HUDEP-2 (cell line): ENCODE measurements around the gene RRAD.
A peak's percentile ranks its signal among the peaks of the same experiment; 100 is the strongest.
"Not testable (repeated sequence)": the region's sequence is repeated elsewhere in the genome, so short reads cannot be mapped to it uniquely, and the experiment has no call there.

ENCODE experiments used
- DNase-seq, 76 experiments: peaks; one replicate each; lab custom pipeline; 2025; ENCODE audit not compliant: unreplicated experiment in 76 of 76; lab: John Stamatoyannopoulos, UW

The RRAD gene

GRCh38 chr16:66935314-66936011 is 10.1 kb upstream of the RRAD start, which contains the start of gene CES2:
TSS of gene CES2 (plus strand) at chr16:66935516. CDS start at chr16:66935636, 120 bp downstream.
- DNase-seq: peak in 2 of 76 experiments; percentile 17

DNA sequence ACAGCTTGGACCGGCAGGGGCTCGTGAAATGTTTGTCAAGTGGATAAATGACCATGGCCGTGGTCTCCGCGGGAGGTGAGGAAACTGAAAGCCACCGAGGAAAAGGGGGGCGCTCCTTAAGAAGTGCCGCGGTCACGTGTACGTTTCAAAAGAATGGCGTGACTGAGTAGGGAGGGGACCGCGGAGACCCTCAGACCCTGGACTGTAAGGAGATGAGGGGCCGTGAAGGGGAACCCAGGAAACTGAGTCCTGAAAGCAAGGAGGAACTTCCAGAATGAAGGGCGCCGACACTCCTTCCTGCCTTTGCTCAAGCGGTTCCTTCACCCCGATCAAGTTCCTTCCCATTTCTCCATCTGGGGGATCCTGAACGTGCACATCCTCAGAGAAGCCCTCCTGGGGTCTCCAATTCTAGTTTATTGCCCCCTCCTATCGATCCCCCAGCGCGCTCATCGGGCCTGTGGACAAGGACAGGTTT is 9.5 kb upstream of the RRAD start:
- not testable (repeated sequence) for DNase-seq

GRCh38 chr16:66934138-66934838 is 9.0 kb upstream of the RRAD start, which contains the start of gene CIAO2B:
TSS of gene CIAO2B (minus strand) at chr16:66934402. CDS start at chr16:66934364, 38 bp downstream.
- DNase-seq: peak in 71 of 76 experiments; percentile 25 to 85 (median 68)

DNA sequence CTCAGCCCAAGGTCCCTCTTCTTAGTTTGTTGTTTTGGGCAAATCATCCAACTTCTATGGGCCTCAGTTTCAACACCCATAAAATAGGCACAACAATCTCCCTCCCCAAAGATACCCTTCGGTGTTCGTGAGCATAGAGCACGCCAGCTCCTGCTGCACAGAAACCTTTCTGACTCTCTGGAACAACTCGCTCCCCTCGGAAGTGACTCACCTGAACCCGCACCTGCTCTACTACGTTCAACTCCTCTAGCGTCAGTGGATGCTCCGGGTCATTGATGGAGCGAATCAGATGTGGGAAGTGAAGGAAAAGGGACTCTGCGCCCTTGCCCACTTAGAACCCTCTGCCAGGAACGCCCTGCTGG is 8.4 kb upstream of the RRAD start:
- no peak for DNase-seq

DNA sequence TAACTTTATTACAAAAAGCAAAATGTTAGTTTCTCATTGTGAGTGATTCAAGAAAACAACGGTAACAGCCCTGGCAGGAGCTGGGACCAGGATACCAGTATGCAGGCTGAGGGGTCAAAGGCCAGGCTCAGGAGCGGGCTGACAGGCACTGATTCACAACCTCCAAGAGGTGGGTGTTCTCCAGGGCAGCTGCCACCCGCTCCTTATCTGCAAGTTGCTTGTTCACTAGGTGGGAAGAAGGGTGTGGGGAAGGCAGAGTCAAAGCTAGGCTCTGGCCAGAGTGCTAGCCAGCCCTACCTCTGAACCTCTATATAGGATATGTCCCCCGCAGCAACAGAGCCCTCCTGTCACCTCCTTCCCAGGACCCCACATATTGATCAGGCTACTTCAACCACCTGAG is 6.7 kb upstream of the RRAD start:
- peak in 8 of 76 experiments; percentile 6 to 33 (median 18) for DNase-seq

- no peak for DNase-seq
These were observed 6.3 kb upstream of the RRAD start for GRCh38 chr16:66931665-66932064.

- peak in 43 of 76 experiments; percentile 10 to 58 (median 30) for DNase-seq
These were observed 4.9 kb upstream of the RRAD start for GRCh38 chr16:66930189-66930588.

DNA sequence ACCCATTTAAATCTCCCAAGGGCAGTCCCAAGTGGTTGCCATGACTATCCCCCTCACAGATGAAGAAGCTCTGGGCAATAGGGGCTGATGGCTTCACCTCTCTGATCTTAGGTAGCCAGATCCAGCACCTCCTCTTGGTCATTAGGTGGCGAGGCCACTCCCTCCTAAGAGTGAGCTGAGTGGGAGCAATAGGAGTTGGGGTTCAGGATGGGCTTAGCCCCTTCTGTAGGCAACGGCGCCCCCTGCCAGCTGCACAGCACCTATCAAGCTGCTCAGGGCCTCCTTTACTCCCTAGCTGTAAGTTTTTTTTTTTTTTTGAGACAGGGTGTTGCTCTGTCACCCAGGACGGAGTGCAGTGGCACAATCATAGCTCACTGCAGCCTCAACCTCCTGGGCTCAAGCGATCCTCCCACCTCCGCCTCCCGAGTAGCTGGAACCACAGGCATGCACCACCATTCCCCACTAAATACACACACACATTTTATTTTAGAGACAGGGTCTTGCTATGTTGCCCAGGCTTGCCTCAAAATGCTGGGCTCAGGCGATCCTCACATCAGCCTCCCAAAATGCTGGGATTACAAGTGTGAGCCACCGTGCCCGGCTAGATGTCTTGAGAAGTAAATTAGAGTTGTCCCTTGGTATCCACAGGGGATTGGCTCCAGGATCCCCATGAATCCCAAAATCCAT is 3.5 kb upstream of the RRAD start:
- peak in 38 of 76 experiments; percentile 11 to 61 (median 32) for DNase-seq

GRCh38 chr16:66927918-66928649 is 2.7 kb upstream of the RRAD start:
- peak in 72 of 76 experiments; percentile 18 to 82 (median 63) for DNase-seq

- DNase-seq: peak in 4 of 76 experiments; percentile 18 to 38 (median 30)
These were observed 1.7 kb upstream of the RRAD start for GRCh38 chr16:66926961-66927436.

- DNase-seq: no peak
These were observed 1.0 kb upstream of the RRAD start for GRCh38 chr16:66926171-66926947.

DNA sequence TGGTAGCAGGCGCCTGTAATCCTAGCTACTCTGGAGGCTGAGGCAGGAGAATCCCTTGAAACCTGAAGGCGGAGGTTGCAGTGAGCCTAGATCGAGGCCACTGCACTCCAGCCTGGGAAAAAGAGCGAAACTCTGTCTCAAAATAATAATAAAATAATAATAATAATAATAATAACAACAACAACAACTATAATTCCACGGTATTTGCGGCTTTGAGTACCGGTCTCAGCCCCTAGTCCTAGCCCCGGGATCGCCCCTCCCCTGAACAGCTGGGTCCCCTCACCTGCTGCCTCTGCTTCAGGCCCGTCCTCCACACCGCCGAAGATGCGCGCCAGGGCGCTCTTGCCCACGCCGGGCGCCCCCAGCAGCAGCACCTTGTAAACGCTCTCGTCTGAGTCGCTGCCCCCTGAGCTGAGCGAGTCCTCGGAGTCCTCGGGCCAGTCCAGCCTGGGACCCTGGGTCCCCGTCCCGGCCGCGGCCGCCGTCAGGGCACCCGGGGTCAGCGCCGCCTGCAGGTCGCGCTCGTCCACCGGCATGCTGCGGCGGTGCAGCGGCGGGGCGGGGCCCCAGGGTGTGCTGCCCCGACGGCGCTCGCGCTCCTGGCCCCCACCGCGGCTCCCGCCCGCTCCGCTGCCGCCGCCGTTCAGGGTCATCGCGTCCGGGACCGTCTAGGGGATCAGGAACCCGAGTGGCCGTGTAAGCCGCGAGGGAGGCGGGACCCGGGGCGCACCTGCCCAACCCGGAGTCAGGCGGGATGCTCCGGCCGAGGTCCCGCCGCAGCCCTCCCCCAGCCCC is 611 bp downstream of the RRAD start:
- DNase-seq: peak in 20 of 76 experiments; percentile 4 to 40 (median 24)

- DNase-seq: no peak
These were observed 1.5 kb downstream of the RRAD start for GRCh38 chr16:66923866-66924265.

DNA sequence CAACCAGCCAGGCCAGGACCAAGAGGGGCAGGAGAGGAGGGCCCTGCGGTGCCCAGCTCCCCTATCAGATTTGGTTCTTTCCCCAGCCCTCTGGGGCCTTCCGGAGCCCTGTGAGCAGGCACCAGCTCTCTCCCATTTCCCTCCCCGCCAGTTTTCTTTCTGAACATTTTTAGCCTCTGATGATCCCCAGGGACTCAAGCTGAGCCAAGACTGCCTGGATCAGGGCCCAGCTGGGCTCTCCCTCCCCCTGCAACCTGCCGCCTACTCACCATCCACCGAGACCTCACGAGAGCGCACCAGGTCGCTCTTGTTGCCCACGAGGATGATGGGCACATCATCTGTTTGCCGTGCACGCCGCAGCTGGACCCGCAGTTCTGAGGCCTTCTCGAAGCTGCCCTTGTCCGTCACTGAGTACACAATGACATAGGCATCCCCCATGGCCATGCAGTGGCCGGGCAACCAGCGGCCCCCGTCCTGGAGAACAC is 2.0 kb downstream of the RRAD start:
- DNase-seq: no peak

DNA sequence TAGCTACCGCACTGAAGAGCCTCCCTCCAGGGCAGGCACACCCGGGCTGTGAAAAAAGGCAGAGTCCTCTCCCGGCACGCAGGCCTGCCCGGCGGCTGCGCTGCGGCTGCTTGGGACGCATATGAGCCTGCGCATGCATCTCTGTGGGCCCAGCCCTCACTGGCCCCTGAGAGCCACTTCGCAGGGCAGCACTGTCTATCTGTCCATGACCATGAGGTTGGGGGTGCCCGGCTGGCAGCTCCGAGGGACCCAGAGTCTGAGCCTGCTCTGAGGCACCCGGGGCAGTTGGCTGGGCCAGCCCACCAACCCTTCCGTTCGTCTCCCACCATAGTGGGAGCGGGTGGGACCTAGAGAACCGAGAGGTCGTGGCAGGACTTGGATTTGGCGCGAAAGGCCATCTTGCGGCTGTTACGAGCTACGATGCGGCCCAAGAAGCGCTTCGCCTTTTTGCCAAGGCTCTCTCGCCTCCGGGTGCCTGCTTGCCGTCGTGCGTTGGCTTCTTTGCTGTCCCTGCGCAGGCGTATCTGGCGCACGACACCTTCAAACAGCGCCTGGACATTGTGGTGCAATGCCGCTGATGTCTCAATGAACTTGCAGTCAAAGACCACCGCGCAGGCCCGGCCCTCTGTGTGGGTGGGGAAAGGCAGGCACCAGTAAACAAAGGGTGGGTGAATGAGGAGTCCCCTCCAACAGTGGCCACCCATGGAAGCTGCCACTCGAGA is 3.4 kb downstream of the RRAD start:
- DNase-seq: no peak

DNA sequence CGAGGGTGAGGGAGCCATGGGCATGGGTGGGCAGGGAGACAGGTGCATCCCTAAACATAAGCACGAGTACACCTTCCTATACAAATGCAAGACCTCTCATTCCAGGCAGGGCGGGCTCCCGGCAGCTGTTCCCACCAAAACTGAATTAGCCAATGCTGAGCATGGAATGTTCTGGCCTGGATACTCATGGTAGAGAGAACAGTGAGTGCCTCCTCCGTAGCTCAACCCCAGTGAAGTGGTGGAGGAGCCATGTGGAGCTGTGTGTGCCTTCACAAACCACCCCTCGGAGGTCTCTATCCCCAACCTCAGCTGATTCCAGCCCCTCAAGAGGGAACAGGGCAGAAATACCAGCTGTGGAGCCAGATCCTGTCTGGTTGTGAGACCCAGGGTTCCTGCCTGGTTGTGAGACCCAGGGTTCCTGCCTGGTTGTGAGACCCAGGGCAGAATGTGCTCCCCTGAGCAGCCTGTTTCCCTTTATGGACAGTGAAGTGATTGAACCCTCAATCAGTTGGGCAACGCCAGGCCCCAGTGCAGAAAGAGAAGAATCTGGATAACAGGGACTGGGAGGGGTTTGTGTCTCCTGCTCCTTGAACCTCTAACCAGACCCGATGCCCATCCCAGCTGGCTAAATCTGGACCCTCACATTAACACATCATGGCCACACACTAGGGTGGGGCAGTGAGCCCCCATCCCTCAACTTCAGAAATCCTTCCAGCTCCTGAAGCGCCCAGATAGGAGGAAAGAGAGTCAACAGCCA is 4.2 kb downstream of the RRAD start:
- DNase-seq: no peak

DNA sequence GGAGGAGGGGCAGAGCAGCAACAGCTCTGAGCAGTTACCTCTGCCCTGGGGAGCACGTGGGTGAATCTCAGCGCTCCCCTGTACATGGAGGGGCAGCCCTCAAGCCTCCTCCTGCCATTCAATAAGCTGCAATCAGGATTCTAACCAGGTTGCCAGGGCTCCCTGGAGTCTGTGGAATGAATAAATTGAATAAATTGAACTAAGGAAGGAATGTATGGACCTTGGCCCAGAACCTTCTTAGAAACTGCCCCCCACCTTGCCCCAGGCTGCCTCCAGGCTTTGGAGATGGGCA is 5.1 kb downstream of the RRAD start:
- DNase-seq: no peak
